ENCODE results near the gene ACP7. TPM values are rescaled to one million over a fixed set of nuclear protein-coding genes. Genes with fewer than 3 reads are reported as not detected.
"Not testable (repeated sequence)": the region's sequence is repeated elsewhere in the genome, so short reads cannot be mapped to it uniquely, and the experiment has no call there.

The ACP7 gene, protein sequence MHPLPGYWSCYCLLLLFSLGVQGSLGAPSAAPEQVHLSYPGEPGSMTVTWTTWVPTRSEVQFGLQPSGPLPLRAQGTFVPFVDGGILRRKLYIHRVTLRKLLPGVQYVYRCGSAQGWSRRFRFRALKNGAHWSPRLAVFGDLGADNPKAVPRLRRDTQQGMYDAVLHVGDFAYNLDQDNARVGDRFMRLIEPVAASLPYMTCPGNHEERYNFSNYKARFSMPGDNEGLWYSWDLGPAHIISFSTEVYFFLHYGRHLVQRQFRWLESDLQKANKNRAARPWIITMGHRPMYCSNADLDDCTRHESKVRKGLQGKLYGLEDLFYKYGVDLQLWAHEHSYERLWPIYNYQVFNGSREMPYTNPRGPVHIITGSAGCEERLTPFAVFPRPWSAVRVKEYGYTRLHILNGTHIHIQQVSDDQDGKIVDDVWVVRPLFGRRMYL
- total RNA-seq (2014; rRNA removed; shearing (Covaris generic)) = 4.0 and 6.4 TPM in 2 replicates
- polyA plus RNA-seq (2015; cell fraction: cytosol; rRNA removed) = 3.7 and 3.9 TPM in 2 replicates
- polyA plus RNA-seq (2015; cell fraction: nucleus; rRNA removed) = 7.6 and 9.1 TPM in 2 replicates

DNA sequence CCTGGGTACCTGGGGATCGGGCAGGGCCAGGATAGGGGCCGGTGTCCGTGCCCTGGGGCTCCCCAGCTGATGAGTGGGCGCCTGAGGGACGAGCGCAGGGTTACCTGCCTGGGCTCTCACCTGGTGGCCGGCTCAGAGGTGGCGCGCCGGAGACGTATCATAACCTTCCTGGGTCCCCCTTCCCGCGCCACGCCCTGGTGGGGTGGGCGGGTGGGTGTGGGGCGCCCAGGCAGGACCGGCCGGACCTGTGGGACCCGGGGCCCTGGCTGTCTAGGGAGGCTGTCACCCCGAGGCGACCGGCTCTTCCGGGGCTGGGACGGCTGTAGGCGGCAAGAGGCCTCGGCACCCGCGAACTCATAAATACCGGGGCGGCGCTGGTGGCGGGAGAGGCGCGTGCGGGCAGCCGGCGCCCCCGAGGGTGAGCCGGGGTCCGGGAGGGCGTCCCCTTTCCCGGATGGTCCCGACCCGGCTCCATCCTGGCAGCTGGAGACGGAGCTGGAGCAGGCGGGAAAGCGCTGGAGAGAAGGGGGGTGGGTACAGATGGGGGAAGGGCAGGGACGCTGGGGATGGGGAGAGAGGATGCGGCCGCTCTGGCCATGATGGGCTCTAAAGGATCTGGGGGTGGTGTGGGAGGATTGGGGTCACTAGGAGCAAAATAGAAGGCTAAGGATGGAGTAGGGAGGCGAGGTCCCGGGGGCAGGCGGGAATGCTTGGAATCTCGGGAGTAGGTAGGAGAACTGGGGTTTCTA, at the start of gene ACP7:
ACP7 (plus strand) TSS at position 386 of the 749 bp plus-strand sequence. CDS start 902 bp downstream, outside the sequence.
- no peak for DNase-seq (ENCODE audit: low read depth)

DNA sequence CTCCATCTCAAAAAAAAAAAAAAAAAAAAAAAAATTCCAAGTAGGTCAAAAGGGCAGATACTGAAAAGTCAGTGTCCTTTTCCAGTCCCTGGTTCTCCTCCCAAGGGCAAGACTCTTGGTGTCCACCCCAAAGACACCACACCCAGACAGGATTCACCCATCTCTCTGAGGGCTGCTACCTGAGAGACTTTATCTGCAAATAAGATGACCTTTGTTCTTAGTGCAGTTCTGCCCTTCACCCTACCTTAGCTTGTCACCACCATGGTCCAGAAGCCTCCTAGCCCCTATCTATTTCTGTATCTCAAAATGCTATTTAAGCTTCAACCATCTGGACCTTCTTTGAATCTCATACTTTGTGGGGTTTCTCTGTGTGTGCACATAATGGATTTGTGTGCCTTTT, 47.6 kb upstream of the ACP7 start:
- DNase-seq (ENCODE audit: low read depth) = no peak

DNA sequence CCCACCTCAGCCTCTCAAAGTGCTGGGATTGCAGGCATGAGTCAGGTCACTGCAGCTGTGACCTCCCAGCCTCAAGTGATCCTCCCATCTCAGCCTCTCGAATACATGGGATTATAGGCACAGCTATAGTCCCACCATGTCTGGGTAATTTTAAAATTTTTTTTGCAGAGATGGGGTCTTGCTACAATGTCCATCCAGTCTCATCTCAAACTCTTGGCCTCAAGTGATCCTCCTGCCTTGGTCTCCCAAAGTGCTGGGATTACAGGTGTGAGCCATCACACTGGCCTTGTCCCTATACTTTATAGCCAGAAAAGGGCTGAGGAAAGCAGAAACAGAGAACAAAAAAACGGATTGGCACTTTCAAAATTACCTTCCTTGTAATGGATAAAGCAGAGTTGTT, 47.0 kb upstream of the ACP7 start:
- DNase-seq (ENCODE audit: low read depth) = no peak

DNA sequence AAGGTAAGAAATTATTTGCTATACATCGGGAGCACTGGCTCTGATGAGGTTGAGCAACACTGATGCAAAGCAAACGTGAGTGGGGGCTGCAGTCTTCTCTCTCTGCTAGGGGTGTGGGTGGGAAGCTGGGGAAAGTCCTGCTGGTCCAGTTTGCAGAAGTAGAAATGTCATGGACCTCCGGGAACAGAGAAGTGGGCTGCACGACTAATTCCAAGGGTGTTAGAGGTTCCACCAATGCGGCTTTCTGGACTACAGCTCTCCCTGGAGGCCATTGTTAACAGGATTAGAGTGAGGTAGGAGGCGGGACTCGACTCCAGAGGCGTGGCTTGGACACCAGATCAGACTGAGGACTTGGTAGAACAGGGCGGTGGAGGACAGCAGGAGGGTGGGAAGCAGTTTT, 46.1 kb upstream of the ACP7 start:
- peak; percentile 36 for DNase-seq (ENCODE audit: low read depth)

DNA sequence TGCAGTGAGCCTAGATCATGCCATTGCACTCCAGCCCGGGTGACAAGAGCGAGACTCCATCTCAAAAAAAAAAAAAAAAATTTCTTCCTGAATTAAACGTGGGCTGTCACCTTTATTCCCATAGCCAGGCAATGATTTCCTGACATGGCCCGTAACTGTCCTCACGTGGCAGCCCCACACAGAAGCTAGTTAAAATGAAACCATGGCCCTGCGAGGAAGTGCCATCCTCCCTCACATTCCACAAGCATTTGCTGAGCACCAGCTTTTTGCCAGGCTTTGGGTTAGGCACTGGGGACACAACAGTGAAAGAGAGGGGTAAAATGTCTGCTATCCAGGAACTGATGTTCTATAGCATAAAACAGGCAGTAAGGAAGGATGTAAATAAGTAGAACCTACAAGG, 38.7 kb upstream of the ACP7 start:
- DNase-seq (ENCODE audit: low read depth) = no peak

DNA sequence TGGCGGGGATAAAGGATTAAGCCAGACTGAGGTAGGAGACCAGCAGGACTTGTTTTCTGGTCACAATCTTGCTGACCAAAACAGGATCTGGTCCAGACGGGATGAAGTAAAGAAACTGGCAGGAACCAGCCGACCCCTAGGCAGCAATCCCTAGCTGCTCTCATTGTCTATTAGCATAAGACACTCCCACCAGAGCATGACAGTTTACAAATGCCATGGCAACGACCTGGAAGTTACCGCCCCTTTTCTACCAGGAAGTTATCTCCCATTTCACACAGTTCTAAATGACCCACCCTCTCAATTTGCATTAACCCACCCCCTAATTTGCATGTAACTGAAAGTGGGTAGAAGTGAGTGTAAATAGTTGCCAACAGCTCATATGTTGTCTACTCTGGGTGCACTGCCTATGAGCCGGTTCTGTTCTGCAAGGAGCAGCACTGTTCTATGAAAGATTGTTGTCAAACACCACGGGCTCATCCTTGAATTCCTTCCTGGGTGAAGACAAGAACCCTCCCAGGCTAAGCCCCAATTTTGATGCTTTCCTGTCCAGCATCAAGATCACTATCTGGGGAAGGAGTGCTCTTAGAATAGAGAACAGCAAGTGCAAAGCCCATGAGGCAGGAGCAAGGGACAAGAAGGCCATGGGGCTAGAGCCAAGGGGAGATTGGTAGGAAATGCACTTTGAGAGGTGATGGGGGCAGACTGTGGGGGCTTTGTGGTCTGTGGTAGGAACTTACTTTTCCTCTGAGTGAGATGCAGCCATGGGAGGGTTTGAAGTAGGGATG, 37.9 kb upstream of the ACP7 start:
- DNase-seq (ENCODE audit: low read depth) = peak; percentile 63

DNA sequence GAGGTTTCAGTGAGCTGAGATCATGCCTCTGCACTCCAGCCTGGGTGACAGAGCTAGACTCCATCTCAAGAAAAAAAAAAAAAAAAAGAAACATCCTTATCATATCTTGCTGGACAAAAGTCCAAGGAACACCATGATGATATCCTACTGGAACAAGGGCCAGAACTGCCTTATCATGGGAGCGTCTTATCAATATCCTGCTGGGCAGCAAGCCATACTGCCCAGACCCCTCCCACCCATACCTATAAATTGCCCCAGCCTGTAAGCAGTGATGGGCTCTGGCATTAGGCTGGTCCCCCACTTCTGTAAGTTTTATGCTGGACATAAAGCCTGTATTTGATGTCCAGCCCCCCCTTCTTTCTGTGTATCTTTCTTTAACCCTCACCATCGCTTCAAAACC, 37.1 kb upstream of the ACP7 start:
- DNase-seq (ENCODE audit: low read depth) = no peak

DNA sequence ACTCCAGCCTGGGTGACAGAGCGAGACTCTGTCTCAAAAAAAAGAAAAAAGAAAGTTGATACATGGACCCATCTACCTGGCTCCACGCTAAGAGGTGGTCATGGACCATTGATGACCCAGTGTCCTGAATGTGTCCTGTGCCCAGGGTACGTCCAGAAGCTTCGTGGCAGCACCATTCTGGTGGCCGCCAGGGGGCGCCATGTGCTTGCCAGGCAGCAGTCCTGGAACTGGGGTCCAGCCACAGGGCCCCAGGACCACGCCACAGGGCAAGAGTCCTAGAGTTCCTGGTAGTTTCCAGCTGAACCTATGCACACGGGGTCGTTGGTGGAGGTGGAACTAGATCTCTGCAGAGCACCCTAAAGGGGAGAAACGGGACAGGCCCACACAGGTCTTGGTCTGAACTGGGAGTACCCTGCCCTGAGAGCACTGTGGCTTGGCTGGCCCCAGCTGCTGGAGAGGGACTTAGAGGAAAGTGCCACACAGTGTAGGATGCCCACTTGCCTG, 31.9 kb upstream of the ACP7 start:
- DNase-seq (ENCODE audit: low read depth) = peak; percentile 37

DNA sequence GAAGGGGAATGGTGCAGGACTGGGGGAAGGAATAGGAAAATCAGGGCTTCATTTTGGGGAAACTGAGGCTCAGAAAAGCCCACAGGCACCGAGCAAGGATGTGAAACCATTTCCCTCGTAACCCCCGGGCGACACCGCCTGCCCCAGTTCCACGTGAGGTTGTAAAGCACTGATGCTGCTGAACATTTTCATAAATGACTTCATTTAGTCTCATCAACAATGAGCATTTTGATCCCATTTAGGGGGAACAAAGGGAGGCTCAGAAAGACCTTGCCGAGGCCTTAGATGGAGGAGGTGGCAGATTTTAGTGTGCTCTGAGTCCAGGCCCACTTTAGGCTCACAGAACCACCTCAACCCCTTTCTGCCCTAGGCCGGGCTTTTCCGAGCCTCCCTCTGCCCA, 31.3 kb upstream of the ACP7 start:
- DNase-seq (ENCODE audit: low read depth) = no peak

DNA sequence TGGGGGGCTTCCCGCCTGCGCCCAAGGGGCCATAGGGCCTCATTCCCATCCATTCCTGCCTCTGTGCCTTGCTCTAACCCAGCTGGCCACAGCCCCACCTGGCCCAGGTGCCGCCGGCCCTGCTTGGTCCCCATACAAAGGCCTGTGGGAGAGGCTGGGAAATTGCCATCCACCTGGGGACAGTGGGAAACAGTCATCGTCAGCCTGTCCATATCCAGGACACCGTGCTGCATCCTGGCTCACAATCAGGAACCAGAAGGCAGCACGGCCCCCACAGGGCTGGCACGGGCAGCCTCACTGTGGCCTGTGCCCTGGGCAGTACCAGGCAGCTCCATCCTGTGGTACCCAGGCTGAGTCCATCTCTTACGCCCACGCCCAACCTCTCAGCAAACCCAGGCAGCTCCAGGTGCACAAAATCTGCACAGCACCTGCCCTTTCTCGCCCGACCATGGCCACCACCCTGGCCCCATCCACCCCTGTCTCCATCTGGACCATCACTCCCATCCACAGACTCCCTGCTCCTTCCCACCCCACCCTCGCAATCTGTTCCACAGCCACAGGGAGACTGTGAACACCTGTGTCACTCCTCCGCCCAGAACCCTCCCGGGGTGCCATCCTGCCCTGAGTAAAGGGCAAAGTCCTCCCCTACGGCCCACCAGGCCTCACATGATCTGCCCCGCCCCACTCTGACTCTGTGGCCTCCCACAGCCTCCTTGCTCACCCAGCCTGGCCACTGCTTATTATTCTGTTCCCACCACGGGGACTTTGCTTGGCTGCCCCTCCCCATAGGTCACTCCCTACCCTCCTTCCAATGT, 30.7 kb upstream of the ACP7 start:
- no peak for DNase-seq (ENCODE audit: low read depth)

DNA sequence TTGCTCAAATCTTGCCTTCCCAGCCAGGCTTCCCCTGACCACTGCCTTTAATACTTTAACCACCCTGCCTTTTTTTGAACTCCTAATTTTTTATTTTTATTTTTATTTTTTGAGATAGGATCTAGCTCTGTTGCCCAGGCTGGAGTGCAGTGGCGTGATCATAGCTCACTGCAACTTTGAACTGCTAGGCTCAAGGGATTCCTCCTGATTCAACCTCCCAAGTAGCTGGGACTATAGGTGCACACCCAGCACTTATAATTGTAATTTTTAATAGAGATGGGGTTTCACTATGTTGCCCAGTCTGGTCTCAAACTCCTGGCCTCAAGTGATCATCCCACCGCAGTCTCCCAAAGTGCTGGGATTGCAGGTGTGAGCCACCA, 30.1 kb upstream of the ACP7 start:
- DNase-seq (ENCODE audit: low read depth) = no peak

DNA sequence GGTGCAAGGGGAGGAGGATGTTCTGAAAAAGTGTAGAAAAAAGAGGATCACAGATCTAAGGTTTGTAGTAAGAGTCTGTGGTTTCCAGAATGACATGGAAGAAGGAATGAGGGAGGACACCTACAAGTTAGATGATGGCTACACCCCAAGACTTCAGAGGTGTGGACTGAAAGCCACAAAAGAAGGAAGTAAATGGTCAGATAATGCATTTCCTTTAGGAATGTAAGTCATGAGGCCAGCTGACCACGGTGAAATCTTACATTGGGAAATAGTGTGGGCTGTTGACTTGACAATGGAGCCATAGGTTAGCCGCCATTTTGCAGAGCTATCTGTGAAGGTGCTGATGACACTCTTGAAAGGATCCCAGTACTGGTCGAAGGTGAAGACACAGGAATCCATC, 26.6 kb upstream of the ACP7 start:
- peak; percentile 17 for DNase-seq (ENCODE audit: low read depth)

DNA sequence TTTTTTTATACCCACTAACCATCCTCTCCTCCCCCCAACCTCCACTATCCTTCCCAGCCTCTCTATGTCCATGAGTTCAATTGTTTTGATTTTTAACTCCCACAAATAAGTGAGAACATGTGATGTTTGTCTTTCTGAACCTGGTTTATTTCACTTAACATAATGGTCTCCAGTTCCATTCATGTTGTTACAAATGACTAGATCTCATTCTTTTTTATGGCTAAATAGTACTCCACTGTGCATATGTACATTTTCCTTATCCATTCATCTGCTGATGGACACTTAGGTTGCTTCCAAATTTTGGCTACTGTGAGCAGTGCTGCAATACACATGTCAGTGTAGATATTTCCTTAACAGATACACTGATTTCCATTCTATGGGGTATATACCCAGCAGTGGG, 24.9 kb upstream of the ACP7 start:
- DNase-seq (ENCODE audit: low read depth) = no peak

DNA sequence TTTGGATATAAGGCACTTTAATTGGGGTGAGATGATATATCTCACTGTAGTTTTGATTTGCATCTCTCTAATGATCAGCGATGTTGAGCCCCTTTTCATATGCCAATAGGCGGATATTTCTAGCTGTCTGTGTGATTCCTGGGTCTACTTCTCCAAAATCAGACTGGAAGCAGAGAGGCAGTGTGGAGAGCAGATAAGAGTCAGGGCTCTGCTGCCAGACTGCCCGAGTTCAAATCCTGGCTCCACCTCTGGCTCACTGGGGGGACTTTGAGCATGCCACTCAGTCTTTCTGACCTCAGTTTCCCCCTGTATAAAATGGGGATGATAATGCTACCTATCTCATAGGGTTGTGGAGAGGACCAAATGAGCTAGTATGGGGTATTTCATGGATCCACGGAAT, 24.0 kb upstream of the ACP7 start:
- no peak for DNase-seq (ENCODE audit: low read depth)

DNA sequence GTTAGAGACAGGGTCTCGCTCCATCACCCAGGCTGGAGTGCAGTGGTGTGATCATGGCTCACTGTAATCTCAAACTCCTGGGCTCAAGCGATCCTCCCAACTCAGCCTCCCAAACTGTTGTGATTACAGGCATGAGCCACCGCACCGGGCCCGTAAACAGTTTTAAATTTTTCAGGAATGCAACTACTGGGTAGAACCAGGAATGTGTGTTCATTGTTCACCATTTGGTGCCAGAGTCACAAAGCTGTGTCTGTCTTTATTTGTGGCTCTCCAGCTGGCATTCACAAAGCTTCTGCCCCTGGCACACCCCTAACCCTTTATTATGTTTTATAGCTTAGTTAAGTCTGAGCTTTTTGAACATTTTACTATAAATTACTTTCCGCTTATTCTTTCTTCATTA, 19.8 kb upstream of the ACP7 start:
- DNase-seq (ENCODE audit: low read depth) = no peak

DNA sequence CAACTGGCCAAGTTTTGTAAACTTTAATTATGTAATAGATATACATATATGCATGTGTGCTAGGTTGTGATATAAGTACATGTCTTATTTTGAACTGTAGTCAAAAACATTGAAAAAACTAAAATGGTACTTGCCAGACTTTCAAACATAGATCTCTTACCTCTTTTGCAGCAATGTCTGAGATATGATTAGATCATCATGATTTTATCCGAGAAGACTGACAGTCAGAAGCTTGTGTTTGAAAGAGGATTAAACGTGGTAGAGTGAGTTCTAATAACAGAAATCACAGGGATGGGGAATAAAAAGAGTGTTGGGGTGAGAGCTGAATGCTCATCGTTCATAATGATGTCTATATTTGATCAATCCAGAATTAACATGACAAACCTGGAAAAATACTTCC, 18.2 kb upstream of the ACP7 start:
- no peak for DNase-seq (ENCODE audit: low read depth)

DNA sequence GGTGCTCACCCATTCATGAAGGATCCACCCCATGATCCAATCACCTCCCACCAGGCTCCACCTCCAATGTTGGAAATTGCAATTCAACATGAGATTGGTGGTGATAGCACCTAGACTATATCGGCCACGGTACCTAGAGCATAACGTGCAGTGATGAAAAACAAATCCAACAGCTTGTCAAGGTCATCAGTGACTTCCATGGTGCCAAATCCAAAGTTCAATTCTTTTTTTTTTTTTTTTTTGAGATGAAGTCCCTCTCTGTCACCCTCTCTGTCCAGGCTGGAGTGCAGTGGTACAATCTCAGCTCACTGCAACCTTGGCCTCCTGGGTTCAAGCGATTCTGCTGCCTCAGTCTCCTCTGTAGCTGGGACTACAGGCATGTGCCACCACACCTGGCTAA, 17.1 kb upstream of the ACP7 start:
- DNase-seq (ENCODE audit: low read depth) = no peak

DNA sequence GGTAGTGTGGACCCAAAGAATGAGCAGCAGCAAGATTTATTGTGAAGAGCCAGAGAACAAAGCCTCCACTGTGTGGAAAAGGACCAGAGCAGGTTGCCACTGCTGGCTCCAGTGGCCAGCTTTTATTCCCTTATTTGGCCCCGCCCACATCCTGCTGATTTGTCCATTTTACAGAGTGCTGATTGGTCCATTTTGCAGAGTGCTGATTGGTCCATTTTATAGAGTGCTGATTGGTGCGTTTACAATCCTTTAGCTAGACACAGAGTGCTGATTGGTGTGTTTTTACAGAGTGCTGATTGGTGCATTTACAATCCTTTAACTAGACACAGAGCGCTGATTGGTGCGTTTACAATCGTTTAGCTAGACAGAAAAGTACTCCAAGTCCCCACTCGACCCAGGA, 15.9 kb upstream of the ACP7 start:
- DNase-seq (ENCODE audit: low read depth) = not testable (repeated sequence)

DNA sequence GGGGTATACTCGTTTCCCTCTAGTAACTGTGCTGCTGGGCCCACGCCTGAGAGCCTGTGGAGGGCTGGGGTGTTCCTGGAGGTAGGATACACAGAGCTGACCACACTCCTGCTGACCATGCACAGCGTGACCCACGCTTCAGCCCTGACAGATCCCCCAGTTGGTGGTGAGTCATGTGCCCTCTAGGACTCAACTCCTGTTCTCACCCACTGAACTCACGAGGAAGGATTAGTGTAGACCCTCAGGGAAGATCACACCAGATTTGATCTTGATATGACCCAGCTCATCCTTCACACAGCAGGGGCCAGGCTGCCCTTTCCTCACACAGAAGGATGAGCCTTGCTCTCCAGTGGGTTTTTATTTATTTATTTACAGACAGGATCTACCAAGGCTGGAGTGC, 13.3 kb upstream of the ACP7 start:
- DNase-seq (ENCODE audit: low read depth) = peak; percentile 34

DNA sequence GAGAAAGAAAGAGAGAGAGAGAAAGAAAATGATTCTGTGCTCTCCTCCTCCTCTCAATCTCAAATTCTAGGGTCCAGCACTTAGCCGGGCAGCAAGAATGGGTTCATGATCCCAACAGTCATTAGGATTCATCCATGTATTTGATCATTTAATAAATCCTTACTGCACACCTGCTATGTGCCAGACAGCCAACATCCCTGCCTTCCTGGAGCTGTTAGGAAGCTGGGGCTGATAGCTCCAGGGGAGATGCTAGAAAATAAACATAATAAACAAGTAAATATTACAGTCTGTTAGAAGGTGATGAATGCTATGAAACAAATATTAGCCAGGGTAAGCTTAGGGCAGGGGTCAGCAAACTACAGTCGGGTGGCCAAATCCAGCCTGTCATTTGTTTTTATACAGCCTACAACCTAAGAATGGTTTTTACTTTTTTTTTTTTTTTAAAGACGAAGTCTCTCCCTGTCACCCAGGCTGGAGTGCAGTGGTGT, 9.9 kb upstream of the ACP7 start:
- DNase-seq (ENCODE audit: low read depth) = peak; percentile 32

DNA sequence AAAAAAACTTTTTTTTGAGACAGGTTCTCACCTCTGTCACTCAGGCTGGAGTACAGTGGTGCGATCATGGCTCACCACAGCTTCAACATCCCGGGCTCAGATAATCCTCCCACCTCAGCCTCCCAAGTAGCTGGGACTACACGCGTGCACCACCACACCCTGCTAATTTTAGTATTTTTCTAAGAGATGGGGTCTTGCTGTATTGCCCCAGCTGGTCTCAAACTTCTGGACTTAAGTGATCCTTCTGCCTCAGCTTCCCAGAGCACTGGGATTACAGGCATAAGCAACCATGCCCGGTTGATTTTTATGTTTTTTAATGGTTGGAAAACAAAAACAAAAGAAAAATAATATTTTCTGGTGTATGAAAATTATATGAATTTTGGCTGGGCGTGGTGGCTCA, 9.2 kb upstream of the ACP7 start:
- DNase-seq (ENCODE audit: low read depth) = no peak

All from HT1080 (cell line).